Amniotic epithelial cell (primary cell): Measurements from ENCODE around the gene TSSK3.
"Not testable (repeated sequence)": the region's sequence is repeated elsewhere in the genome, so short reads cannot be mapped to it uniquely, and the experiment has no call there.

ENCODE experiments used
- DNase-seq: peaks from one replicate; pipeline ENCODE4 v3.0.0-alpha.2; 2010; ENCODE audit warnings: low read depth

TSSK3 gene

DNA sequence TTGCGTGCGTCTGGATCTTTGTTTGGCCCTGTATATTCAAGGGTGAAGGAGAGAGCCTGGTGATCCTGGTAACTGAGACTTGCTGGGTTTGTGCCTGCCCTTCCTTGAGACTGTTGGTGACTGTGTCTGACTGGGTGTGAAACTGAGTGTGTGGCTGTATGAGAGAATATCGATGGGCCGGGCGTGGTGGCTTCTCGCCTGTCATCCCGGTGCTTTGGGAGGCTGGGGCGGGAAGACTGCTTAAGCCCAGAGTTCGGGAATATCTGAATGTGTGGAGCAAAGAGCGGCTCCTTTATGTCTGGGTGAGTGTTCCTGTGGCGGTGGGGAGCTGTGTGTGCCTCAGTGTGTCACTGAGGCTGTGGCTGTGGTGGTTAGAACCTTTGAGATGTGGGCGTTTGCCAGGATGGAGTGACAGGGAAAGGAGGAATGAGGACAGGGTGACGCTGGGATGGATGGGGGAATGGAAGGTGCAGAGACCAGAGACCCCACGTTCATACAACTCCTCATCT is 23.6 kb upstream of the TSSK3 start:
- no peak for DNase-seq

GRCh38 chr1:32339363-32339978 is 22.9 kb upstream of the TSSK3 start:
- peak; percentile 86 for DNase-seq

- DNase-seq, result no peak
These were observed 21.1 kb upstream of the TSSK3 start for GRCh38 chr1:32341186-32341757.

DNA sequence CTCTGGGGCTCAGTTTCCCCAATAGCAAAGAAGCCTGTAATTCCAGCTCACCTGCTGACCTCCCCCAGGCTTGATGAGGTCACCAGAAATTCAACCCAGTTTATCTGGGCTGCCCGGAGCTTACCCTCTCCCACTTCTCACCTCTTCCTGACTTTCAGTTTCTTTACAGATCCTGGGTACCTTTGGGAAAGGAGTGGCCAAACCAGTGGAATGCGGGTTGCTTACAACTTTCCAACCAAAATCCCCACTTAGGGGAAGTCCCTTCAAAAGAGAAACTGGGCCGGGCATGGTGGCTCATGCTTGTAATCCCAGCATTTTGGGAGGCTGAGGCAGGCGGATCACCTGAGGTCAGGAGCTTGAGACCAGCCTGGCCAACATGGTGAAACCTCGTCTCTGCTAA is 20.4 kb upstream of the TSSK3 start:
- no peak for DNase-seq

DNA sequence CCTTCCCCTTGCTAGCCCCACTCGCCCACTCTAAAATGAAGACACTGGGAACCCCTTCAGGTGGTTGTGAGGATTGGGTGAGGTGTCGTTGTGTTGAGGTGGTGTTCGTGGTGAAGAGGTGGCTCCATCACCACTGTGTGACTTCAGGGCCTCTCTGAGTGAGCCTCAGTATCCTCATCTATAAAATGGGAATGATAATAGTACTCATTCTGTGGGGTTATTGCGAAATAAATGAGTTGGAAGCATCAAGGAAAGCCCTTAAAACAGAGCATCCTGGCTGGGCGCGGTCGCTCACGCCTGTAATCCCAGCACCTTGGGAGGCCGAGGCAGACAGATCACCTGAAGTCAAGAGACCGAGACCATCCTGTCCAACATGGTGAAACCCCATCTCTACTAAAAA is 19.6 kb upstream of the TSSK3 start:
- DNase-seq, result no peak

GRCh38 chr1:32345289-32345827 is 17.0 kb upstream of the TSSK3 start:
- peak; percentile 87 for DNase-seq

GRCh38 chr1:32346532-32347157 is 15.7 kb upstream of the TSSK3 start:
- no peak for DNase-seq

DNA sequence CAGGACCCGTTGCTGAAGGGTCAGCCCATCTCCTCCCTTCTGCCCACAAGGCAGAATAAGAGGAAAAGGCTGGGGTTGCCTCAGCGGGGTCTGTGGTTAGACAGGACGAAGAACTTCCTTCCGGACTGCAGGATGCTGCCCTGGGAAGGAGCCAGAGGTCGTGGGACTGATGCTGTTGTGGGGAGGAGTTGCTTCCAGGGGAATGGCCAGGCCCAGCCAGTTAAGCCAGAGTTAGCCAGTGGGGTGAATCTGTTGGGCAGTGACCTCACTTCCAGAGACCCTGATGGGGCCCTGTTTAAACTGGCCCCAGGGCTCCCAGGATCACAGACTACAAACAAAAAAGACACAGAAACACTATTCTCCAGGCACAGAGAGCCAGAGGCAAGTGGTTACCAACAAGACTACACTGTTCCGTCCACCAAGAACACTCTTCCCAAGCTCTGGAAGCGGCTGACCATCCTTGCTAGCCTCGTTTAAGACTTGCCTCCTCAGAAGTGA is 13.1 kb upstream of the TSSK3 start:
- peak; percentile 92 for DNase-seq

DNA sequence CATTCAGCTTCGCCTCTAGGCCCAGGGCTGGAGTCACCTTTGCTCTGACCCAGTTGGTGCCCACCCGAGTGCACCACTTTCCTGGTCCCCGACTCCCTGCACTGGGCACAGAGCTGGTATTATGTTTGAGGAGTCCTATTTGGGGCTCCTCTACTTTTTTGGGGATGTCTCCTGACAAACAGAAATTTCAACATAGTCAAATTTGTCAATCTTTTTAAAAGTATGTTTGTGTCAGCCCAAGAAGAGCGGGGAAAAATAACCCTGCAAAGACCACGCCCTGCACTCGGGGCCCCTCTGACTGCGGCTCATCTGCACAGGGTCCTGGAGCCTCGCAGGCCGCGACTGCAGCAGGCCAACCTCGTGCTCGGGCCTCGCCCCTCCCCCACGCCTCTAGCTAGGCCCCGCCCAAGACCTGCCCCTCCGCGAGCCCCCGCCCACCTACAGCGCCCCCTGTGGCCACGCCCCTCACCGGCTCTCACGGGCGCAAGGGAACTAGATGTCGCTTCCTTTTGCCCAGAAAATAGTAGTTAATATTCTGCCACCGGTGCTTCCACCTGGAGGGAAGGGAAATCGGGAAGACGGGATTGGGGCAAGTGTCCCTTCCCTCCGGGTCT is 11.4 kb upstream of the TSSK3 start:
- peak; percentile 69 for DNase-seq

DNA sequence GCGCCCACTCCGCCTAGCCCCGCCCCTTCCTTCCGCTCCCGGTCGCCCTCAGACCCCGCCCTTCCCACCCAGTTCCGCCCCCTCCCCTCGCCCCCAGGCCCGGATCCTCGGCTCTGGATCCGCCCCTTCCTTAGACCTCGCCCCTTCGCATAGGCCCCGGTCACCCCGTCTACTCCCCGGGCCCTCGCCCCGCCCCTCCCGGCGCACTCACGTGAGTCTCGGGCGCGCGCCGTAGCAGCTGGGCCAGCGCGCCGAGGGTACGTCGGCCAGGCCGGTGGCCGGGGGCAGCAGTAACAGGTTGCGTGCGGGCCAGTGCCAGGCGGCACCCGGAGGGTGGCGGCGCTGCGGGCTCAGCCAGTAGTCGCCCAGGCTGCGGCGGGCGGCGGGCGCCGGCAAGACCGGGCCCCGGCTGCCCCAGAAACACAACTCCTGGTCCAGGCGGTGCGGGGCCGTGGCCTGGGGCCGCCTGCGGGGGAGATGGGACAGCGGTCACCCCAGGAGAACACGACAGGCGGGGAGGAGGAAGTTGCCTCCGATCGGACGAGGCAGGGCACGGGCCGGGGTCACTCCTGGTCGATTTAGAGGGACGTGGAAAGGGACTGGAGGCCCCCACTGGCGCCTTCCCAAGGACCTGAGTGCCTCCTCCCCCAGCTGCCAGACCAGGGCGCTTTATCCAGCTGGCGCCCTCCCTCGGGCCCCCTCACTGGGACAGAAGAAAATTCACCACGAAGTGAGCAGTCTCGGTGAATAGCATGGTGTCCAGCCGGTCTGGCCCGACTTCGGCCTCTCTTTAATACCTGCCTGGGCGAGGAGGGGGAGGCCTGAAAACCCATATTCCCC is 10.7 kb upstream of the TSSK3 start:
- DNase-seq, result peak; percentile 92

DNA sequence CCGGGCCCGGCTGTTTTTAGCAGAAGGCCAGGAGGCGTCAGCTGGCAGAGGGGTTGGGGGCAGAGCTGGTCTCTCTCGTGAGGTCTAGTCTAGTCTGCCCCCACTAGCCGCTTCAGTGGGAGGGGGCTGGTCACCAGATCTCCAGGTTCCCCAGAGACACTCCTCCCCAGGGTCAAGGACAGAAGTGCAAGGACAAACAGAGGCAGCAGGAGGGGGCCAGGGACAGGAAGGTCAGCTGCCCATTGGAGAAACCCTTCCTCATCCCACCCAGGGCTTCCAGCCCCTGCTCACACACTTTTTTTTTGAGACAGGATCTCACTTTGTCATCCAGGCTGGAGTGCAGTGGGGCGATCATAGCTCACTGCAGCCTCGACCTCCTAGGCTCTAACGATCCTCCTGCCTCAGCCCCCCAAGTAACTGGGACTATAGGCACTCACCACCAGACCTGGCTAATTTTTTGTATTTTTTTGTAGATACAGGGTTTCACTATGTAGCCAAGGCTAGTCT is 10.0 kb upstream of the TSSK3 start:
- no peak for DNase-seq

DNA sequence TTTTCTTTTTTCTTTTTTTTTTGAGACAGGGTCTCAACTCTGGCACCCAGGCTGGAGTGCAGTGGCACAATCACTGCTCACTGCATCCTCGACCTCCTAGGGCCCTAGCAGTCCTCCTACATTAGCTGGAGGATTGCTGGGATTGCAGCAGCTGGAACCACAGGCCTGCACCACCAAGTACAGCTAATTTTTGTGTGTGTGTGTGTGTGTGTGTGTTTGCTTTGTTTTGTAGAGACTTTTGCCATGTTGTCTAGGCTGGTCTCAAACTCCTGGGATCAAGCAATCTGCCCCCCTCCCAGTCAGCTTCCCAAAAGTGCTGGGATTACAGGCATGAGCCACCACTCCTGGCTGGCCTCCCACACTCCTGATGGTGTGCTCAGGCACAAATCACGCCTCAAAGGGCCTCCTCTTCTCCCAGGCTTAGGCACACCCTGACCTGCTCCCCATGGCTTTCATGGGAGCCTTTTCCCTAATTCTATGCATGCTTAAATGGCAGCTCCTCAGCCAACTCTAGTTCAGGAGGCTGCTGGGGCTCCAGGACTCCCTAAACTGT is 9.4 kb upstream of the TSSK3 start:
- peak; percentile 72 for DNase-seq

GRCh38 chr1:32353431-32353830 is 8.9 kb upstream of the TSSK3 start:
- DNase-seq, result no peak

GRCh38 chr1:32353886-32354570 is 8.3 kb upstream of the TSSK3 start:
- peak; percentile 97 for DNase-seq

GRCh38 chr1:32355778-32356177 is 6.6 kb upstream of the TSSK3 start:
- DNase-seq, result not testable (repeated sequence)

DNA sequence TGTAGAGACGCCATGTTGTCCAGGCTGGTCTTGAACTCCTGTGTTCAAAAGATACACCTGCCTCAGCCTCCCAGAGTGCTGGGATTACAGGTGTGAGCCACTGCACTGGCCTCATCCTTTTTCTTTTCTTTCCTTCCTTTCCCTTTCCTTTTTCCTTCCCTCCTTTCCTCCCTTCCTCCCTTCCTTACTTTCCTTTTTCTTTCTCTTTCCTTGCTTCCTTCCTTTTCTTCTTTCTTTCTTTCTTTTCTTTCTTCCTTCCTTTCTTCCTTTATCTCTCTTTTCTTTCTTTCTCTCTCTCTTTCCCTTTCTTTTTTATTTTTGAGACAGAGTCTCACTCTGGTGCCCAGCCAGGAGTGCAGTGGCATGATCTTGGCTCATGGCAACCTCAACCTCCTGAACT is 5.9 kb upstream of the TSSK3 start:
- DNase-seq, result no peak

- DNase-seq, result no peak
These were observed 4.7 kb upstream of the TSSK3 start for GRCh38 chr1:32357614-32358013.

DNA sequence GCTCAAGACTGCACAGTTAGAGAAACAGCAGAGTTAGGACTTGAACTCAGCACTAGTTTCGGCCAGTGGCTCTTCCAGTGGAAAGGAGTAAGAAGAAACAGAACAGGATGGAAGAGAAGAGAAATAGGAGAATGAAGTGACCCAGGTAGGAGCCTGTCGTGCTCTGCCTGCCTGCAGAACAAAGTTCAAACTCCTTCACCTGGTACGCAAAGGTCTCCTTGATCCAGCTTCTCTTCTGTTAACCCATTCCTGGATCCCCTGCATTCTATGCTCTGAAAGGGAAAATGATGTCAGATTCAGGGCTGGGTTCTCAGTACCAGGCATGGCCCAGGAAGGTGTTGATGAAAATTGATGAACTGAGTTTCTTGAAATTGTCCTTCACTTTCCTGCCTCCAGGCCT is 3.9 kb upstream of the TSSK3 start:
- no peak for DNase-seq

DNA sequence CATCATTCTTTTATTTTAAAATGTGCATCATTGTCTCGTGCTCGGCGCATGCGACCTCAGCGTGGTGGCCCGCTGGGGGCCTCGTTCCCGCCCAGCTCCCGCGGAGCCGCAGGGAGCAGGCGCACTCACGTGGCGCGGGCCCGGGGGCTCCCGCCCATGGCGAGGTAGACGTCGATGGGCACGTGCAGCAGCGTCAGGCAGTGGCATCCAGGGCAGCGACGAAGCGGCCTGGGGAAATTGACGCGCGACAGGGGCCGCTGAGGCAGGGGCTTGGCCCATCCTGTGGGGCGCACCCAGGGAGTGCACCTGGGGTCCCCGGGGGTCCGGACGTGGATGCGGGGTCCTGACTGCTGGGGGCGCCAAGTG is 1.0 kb upstream of the TSSK3 start:
- no peak for DNase-seq

GRCh38 chr1:32361674-32362473 is 465 bp upstream of the TSSK3 start:
- peak; percentile 34 for DNase-seq
